ENCODE measurements around the gene GPR68.

Gene GPR68, protein sequence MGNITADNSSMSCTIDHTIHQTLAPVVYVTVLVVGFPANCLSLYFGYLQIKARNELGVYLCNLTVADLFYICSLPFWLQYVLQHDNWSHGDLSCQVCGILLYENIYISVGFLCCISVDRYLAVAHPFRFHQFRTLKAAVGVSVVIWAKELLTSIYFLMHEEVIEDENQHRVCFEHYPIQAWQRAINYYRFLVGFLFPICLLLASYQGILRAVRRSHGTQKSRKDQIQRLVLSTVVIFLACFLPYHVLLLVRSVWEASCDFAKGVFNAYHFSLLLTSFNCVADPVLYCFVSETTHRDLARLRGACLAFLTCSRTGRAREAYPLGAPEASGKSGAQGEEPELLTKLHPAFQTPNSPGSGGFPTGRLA

DNA sequence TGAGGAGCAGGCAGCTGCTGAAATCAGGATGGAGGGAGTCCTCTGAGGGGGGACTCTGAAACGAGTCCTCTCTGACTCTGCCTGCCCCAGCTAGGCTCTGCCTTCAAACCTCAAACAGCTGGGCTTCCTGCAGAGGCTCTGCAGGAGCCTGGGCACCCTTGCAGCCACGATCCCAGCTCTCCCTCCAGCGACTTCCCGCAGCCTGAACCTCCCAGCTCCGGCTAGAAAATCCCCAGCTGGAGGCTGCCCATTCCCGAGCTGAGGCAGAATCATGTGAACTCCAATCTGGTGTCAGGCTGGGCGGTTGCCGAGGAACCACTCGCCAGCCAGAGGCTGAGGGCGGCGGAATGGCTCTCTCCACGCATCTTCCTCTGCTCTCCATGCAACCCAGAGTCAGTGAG is at the start of gene GPR68:
Gene GPR68, minus strand, starts transcription at position 204 of the 401 bp plus-strand sequence. CDS start 9,654 bp downstream, outside the sequence.
- DNase-seq, result peak; percentile 37 to 88 (median 74)

GRCh38 chr14:91294153-91294552 is 49.6 kb upstream of the GPR68 start:
- no peak for DNase-seq

GRCh38 chr14:91293281-91293680 is 48.8 kb upstream of the GPR68 start:
- no peak for DNase-seq

GRCh38 chr14:91292491-91292890 is 48.0 kb upstream of the GPR68 start:
- no peak for DNase-seq

- no peak for DNase-seq
Observed at GRCh38 chr14:91291786-91292405, 47.4 kb upstream of the GPR68 start.

DNA sequence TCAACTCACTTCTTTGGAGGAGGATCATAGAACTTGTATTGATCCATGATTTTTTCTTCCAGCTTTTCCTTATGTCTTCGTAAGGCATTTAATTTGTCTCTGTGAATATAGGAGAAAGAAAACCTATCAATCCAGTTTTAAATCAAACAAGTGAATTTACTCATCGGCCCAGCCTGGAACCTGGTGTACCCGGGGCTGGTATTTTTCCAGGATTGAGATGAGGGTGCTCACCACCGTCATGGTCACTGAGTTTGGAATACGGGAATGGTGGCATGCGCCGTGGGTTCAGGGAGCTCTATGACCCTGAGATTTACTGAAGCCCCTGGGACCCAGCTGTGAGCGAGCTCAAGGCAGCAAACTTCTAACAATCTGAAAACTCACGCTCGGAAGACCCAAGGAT is 46.5 kb upstream of the GPR68 start:
- no peak for DNase-seq

DNA sequence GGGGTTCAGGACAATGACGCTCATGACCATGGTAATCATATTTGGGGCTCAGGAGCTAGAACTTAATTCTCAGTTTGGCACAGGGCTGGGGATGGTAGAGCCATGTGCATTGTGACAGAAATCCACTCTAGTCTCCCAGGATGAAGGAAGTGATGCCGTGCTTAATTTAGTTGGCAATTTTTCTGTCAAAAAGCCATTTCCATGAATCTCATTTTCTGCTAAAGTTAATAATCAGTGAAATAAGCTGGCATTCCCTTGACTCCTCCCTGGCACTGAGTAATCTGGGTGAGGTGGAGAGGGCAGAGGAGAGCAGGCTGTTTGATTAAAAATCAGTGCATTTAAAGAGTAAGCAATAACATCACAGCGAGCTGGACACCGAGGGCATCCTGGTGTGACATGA is 45.0 kb upstream of the GPR68 start:
- DNase-seq, result no peak

GRCh38 chr14:91288876-91289275 is 44.4 kb upstream of the GPR68 start:
- no peak for DNase-seq

DNA sequence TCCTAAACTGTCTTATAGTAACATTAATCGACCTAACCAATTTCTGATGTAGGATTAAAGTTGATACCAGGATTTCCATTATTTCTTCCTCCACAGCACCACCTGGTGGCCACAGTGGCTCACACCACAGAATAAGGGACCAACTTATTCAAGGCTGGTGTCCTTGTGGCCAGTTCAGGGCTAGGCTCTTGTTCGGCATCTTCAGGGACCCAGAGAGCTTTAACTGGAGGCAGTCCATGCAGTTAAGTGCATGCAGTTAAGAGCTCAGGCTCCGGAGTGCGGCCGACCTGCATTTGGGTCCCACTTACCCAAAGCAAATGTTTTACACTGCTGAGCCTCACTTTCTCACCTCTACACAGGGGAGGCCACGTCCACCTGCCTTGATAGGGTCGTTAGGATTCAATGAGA is 42.0 kb upstream of the GPR68 start:
- peak; percentile 71 to 92 (median 91) for DNase-seq

GRCh38 chr14:91284791-91285548 is 40.5 kb upstream of the GPR68 start:
- peak in 2 of 3 experiments; percentile 10 to 69 for DNase-seq

DNA sequence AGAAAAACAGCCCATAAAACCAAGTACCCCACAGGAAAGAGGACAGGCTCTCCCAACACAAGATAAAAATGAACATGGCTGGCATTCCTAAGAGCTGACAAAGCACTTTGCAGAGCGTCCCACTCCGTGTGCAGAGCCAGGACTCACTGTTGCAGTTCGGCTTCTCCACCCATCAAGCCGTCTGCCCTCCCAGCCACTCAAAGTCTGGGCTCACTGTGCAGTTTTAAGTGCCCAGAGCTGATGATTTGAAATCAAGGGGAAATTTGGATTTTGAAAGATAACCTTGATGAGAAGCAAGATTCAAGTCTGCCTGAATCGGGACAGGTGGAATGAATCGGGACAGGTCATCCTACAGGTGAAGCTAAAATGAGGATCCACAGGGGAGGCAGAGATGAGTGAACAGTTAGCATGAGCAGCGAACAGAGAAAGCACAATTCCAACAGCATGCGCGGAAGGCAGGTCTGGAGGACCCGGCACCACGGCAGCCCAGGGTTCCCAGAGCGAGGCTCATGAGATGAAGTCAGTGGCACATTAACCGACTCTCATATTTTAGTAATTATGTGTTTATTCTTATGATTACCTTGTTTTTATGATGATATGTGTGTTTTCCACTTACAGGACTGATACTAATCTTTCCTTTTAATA is 39.8 kb upstream of the GPR68 start:
- no peak for DNase-seq

DNA sequence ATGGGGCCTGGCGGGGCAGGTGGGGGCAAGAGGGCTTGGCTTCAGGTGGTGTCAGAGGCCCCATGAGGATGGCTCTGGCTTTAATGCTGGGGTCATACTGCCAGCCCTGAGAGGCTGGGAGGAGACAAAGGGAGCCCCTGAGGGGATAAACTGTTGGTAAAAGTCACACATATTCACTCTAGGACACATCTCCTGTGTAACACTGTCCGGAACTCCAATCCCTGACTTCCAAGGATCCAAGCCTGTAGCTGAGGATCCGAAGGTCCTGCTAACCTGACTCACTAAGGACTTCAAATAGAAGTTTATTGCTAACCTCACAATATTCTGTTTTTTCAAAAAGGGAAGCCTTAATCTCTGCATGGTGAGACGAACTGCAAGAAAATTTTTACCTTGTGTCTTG is 39.2 kb upstream of the GPR68 start:
- DNase-seq, result no peak

GRCh38 chr14:91282954-91283645 is 38.6 kb upstream of the GPR68 start:
- no peak for DNase-seq

- no peak for DNase-seq
Observed at GRCh38 chr14:91281346-91281745, 36.8 kb upstream of the GPR68 start.

GRCh38 chr14:91280129-91280528 is 35.6 kb upstream of the GPR68 start:
- DNase-seq, result peak in 2 of 3 experiments; percentile 31 to 82

DNA sequence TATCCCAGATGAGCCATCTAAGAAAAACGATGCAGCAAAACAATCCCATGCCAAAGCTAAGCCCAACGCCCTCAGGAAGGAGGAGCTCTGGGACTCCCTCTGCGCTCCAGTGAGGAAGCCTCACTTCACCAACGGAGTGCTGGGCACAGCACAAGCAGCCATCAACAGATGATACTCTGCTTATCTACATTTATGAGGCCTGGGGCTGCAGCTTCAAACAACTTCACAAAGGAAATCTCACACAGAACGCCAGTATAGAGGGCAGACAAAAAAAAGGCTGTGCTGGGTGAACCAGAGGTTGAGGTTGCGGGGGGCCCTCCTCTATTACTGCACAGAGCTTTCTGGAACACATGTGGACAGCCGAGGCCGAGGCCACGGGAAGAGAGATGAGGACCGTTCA is 34.9 kb upstream of the GPR68 start:
- DNase-seq, result no peak

DNA sequence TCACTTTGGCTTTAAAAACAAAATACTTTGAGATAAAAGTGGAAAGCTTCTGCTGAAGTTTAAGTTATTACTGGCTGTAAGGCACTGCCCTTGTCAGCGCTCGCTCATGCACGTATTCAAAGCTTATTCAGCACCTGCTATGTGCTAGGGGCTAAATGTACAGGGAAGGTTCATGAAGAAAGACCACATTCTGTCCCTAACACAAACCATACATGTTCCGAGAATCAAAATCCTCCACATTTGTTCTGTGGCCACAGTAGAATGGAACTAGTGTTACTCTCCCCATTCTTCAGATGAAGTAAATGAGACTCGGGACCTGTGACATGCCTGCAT is 33.8 kb upstream of the GPR68 start:
- DNase-seq, result no peak

- peak in 1 of 3 experiments; percentile 26 for DNase-seq
Observed at GRCh38 chr14:91277546-91278382, 33.3 kb upstream of the GPR68 start.

- DNase-seq, result no peak
Observed at GRCh38 chr14:91274796-91275195, 30.3 kb upstream of the GPR68 start.

DNA sequence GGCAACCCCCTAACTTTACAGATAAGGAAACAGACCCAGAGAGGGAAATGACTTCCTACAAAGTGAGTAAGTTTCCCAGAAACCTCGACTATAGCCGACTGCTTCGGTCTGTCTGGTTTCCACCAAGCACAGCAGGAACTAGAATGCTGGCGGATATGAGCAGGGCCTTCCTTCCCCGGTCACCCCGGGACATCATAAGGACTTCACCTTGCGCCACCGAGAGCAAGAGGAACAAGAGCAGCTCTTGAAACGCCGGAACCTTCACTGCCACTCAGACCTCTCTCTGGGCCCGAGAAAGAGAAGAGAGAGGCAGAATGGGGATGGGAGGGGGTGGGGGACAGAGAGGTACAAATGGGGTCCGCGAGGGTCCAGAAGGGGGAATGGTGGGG is 29.4 kb upstream of the GPR68 start:
- DNase-seq, result peak in 1 of 3 experiments; percentile 24

DNA sequence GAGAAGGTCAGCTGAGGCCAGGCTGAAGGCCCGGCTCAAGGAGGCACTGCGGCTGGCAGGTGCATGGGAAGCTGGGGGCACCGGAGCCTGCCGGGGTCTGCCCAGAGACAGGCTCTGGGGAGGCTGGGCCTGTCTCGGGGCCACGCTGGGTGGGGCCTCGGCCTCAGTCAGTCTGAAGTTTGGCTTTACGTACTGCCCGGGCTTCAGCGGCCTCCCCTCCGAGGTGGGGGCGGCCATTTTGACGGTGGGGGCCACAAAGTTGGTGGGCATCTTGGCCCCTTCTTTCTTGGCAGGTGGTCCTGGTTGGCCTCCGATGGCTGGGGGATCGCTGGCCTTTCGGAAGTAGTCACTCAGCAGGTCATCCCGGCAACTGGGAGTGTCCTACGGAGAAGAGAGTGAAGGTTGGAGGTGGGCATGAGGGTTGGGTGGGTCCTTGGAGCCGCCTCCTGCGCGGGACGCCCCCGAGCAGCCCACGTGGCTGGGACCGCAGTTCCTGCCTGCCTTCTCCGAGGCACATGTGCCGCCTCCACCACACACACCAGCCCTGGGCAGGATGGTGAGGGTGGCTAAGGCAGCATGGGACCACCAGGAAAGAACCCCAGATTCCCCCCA is 28.9 kb upstream of the GPR68 start:
- DNase-seq, result no peak
